ENCODE measurements around the gene MIER1.
"Not testable (repeated sequence)": the region's sequence is repeated elsewhere in the genome, so short reads cannot be mapped to it uniquely, and the experiment has no call there.

The MIER1 gene

DNA sequence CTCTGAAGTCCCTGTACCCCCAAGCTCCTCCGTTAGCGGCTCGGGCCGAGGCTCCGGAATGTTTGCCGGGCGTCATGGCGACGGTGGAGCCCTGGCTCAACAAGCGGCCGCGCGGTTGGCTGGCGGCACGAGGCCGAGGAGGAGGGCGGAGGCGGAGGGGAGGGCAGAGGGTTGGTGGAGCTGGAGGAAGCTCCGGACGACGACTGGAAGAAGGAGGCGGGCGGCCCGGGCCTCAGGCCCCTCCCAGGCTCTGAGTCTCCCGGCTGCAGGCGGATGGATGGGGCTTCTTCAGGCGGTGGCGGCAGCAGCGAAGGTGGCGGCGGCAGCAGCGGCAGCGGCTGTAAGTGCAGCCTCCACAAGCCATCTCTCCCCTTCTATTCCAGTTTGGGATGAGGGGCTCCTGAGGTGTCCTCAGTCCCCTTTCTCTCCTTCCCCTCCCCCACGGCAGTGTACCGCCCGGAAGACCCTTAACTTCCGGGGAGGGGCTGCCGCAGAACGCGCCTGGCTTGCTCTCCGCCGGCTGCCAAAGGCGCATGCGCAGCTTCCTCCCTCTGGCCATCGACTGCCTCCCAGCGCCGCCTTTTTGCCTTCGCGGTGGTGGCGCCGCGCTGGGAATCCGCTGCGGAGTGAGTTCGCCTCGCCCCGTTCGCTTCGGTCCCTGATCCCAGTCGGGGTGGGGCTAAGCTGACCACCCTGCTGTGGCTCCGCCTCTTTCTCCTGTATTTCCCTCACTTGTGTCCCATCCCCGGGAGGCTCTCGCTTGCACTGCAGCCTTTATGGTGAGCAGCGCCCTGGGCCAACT lies at the start of gene MIER1, which contains the start of gene DNAI4:
Gene MIER1 (plus strand): TSS at position 235 of the 802 bp plus-strand sequence. CDS start 39 bp downstream, at position 274.
Gene DNAI4 (minus strand): TSS at position 101 of the 802 bp plus-strand sequence. CDS start 25 bp downstream, at position 76.
- in situ Hi-C loops (cut with HindIII; ENCODE audit: low pct_ligation_motif_present, low pct_unique_long_range_greater_than_20kb, low sequenced_read_pairs) = no loop called here
- peak; percentile 96 for DNase-seq

GRCh38 chr1:66876664-66877063 lies 48.1 kb upstream of the MIER1 start:
- no peak for DNase-seq
- in situ Hi-C loops (cut with HindIII; ENCODE audit: low pct_ligation_motif_present, low pct_unique_long_range_greater_than_20kb, low sequenced_read_pairs) = no loop called here

DNA sequence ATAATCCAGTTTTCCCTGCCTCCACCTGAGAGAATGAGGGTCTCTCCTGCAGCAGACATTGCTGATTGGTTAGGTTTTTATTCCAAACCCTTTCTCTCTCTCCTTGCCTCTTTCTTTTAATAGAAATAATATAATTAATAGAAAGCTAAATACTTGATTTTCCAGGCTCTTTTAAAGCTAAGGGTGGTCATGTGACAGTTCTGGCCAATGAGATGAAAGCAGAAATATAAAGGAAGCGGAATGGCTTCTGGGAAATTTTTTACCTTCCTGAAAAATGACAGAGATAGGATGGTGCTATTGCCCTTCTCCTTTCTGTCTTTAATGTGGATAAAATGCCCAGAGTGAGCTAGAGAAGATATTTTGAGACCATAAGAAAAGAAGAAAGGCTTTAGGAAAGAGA lies 35.8 kb upstream of the MIER1 start:
- no peak for DNase-seq
- in situ Hi-C loops (cut with HindIII; ENCODE audit: low pct_ligation_motif_present, low pct_unique_long_range_greater_than_20kb, low sequenced_read_pairs) = no loop called here

DNA sequence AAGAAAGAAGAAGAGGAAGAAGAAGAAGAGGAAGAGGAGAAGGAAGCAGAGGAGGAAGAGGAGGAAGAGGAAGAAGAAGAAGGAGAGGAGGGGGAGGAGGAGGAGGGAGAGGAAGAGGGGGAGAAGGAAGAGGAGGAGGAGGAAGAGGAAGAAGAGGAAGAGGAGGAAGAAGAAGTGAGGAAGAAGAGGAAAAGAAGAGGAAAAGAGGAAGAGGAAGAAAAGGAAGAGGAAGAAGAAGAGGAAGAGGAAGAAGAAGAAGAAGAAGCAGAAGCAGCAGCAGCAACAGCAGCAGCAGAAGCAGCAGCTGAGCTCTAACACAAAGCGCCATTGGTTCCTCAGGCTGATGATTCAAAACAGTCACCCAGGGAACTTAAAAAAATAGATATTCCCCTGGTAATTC lies 34.2 kb upstream of the MIER1 start:
- in situ Hi-C loops (cut with HindIII; ENCODE audit: low pct_ligation_motif_present, low pct_unique_long_range_greater_than_20kb, low sequenced_read_pairs) = no loop called here
- DNase-seq = no peak

GRCh38 chr1:66893712-66894111 lies 31.1 kb upstream of the MIER1 start:
- no peak for DNase-seq
- in situ Hi-C loops (cut with HindIII; ENCODE audit: low pct_ligation_motif_present, low pct_unique_long_range_greater_than_20kb, low sequenced_read_pairs) = no loop called here

GRCh38 chr1:66915203-66915602 lies 9.6 kb upstream of the MIER1 start:
- in situ Hi-C loops (cut with HindIII; ENCODE audit: low pct_ligation_motif_present, low pct_unique_long_range_greater_than_20kb, low sequenced_read_pairs); DNase-seq: not testable (repeated sequence)

DNA sequence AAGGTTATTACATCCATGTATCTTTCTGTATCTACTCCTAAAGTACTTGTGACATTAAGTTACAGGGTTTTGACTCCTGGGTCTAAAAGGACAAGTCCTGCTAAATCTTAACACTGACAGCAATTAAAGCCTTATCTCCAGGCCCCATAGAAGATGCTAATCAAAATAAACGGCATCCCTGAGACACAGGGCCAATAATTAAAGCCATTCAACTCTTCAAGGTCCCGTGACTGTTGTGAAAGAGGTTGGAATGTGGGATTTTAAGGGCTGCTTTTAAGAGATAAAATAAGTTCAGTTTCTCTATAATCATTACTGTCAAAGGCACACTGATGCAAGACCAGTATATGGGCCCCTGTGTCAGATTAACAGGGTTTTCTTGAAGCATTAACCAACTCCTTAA lies 8.5 kb upstream of the MIER1 start:
- in situ Hi-C loops (cut with HindIII; ENCODE audit: low pct_ligation_motif_present, low pct_unique_long_range_greater_than_20kb, low sequenced_read_pairs) = no loop called here
- DNase-seq = no peak

- no peak for DNase-seq
- in situ Hi-C loops (cut with HindIII; ENCODE audit: low pct_ligation_motif_present, low pct_unique_long_range_greater_than_20kb, low sequenced_read_pairs) = no loop called here
Observed at GRCh38 chr1:66917476-66917875, 7.3 kb upstream of the MIER1 start.

GRCh38 chr1:66919063-66919462 lies 5.7 kb upstream of the MIER1 start:
- DNase-seq = no peak
- in situ Hi-C loops (cut with HindIII; ENCODE audit: low pct_ligation_motif_present, low pct_unique_long_range_greater_than_20kb, low sequenced_read_pairs) = no loop called here

DNA sequence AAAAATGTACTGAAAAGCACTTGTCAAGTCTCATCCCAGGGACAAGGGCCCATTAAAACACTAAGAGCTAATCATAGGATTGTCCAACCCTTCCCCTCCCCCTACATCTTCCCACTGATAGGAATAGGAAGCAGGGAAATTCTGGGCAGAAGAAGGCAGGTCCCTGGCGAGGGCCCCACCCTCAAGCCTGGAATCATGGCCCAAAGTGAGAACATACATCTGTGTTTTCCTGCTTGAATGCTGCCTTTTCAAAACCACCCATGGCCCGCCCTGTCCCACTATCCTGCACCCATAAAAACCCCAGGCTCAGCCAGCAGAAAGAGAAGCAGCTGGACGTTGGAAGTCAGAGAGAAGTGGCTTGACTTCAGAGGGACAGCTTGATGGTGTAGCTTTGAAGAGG lies 5.0 kb upstream of the MIER1 start:
- in situ Hi-C loops (cut with HindIII; ENCODE audit: low pct_ligation_motif_present, low pct_unique_long_range_greater_than_20kb, low sequenced_read_pairs) = no loop called here
- DNase-seq = no peak

DNA sequence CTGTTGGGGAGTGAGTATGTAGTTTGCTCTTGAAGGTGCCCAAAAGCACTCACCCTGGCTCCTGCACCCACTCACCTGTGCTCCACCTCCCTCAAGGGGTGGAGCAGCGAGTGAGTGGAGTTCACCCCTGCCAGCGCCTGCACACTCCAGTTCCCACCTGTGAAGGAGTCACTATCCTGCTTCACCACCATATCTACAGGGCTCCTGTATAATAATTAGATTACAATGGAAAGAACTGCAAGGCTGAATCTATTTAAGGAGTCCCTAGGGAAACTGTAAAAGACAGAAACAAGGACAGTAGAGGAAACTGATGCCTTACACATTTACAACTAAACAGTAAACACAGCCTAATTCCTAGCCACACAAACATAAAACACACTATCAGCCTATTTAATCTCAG lies 4.2 kb upstream of the MIER1 start:
- in situ Hi-C loops (cut with HindIII; ENCODE audit: low pct_ligation_motif_present, low pct_unique_long_range_greater_than_20kb, low sequenced_read_pairs) = no loop called here
- no peak for DNase-seq

DNA sequence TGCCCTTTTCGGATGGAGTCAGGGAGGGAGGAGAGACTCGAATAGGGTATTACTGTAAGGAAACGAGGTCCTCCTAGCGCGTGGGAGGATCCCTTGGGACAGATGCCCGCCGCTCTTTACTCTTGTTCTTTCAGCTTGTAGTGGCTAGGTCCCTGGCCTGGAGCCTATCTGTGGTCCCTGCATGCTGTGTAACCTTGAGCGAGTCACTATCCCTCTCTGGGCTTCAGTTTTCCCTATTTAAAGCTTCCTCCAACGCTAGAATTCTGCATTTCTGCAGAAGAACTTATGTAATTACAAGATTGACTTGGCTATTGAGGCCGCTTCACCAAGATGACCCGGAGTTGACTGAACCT lies 744 bp downstream of the MIER1 start:
- DNase-seq = no peak
- in situ Hi-C loops (cut with HindIII; ENCODE audit: low pct_ligation_motif_present, low pct_unique_long_range_greater_than_20kb, low sequenced_read_pairs) = no loop called here

- DNase-seq = peak; percentile 38
Observed at GRCh38 chr1:66925944-66926343, 1.2 kb downstream of the MIER1 start.

DNA sequence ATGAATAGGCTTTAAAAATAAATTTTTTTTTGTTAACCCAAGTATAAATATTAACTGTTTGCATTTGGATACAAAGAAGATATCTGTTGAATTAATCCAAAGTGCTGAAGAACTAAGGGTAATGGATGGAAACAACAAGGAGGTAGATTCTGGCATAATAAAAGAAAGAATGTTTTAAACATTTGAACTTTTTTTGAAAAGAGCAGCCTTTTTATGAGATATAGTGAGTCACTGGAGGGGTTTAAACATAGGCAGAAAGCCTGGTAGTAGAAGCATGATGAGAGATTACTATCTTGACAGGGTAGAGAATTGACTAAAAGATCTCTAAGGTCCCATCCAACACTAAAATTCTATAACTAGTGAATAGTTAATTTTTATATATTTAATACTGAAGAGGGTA lies 2.7 kb downstream of the MIER1 start:
- in situ Hi-C loops (cut with HindIII; ENCODE audit: low pct_ligation_motif_present, low pct_unique_long_range_greater_than_20kb, low sequenced_read_pairs) = no loop called here
- no peak for DNase-seq

More at GRCh38 chr1:66925944-66926343, 1.2 kb downstream of the MIER1 start:
- in situ Hi-C loops (cut with HindIII; ENCODE audit: low pct_ligation_motif_present, low pct_unique_long_range_greater_than_20kb, low sequenced_read_pairs) = no loop called here

DNA sequence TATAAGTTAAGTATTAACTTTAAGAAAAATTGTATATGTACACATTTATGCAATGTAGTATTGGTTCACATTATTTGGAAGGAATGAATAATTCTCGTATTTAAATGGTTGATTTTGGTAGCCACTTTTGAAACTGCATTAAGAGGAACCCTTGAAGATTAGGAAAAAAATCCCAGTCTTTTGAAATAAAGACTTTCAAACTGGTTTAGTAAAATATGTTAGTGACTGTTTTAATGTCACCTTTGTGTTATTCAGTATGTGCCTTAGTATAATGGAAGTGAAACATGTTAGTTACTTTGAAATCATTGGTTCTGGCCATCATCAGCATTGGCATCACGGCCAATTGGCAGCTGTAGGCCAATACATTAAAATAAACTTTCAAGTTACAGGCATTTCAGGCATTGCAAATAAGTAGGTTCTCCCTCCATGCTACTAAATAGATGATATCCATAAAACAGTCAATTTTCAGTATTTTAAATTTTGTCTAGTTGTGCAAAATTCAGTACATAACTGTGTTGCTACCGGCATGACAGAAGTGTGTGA lies 4.4 kb downstream of the MIER1 start:
- no peak for DNase-seq
- in situ Hi-C loops (cut with HindIII; ENCODE audit: low pct_ligation_motif_present, low pct_unique_long_range_greater_than_20kb, low sequenced_read_pairs) = no loop called here

- DNase-seq = no peak
- in situ Hi-C loops (cut with HindIII; ENCODE audit: low pct_ligation_motif_present, low pct_unique_long_range_greater_than_20kb, low sequenced_read_pairs) = no loop called here
Observed at GRCh38 chr1:66929691-66929998, 4.9 kb downstream of the MIER1 start.

DNA sequence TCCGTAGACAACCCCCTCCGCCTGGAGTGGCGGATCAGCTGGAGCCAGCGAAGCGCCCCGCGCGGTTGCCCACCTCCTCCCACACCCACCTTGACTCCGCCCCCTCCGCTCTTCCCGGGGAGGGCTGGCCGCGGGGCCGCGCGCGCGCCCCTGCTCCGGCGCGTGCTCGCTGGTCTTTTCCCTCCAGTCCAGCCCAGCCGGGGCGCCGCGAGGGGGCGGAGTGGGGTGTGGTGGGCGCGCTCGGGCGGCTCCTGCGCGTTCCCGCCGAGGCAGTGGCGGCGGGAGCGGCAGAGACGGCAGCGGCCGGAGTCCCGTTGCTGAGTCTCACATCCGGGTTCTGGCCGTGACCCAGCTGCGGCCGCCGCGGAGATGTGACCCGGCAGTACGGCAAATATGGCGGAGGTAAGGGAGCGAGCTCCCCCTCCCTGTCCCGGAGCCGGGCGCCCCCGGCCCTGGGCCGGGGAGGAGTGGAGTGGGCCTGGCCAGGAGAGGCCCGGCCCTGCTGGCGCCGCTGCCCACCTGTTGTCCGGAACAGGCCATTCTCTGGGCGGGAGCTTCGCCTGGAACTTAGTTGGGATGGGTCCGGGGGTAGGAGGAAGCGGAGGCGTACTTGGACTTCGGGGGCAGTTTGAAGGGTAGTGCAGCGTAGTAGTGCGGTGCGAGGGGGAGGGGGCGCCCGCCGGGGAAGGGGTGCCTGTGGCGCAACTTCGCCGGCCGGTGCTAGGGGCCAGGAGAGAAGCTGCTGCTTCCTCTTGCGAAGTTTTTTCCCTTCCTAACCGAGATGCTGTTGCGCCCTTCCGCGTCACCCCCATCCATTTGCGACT lies 5.4 kb downstream of the MIER1 start:
- DNase-seq = peak; percentile 91
- in situ Hi-C loops (cut with HindIII; ENCODE audit: low pct_ligation_motif_present, low pct_unique_long_range_greater_than_20kb, low sequenced_read_pairs) = no loop called here

GRCh38 chr1:66930823-66931174 lies 6.0 kb downstream of the MIER1 start:
- DNase-seq = no peak
- in situ Hi-C loops (cut with HindIII; ENCODE audit: low pct_ligation_motif_present, low pct_unique_long_range_greater_than_20kb, low sequenced_read_pairs) = no loop called here

DNA sequence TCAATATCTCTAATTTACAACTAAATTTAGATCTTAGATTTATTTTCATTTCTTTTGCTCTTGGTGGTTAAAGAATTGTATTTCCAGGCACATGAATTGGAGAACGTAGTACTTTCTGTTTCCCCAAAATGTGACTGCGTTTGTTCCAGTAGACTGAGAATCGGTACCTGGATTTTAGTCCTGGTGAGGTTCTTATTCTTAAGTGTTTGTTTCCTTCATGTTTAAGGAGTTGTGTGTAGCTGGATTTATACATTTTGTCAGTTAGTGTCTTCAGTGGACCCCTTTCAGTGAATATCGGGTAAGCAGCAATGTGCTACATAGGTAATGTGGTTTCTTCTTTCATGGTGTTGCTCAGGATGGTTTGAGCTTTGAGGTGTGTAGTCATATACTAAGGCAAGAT lies 6.8 kb downstream of the MIER1 start:
- DNase-seq = peak; percentile 24
- in situ Hi-C loops (cut with HindIII; ENCODE audit: low pct_ligation_motif_present, low pct_unique_long_range_greater_than_20kb, low sequenced_read_pairs) = no loop called here

DNA sequence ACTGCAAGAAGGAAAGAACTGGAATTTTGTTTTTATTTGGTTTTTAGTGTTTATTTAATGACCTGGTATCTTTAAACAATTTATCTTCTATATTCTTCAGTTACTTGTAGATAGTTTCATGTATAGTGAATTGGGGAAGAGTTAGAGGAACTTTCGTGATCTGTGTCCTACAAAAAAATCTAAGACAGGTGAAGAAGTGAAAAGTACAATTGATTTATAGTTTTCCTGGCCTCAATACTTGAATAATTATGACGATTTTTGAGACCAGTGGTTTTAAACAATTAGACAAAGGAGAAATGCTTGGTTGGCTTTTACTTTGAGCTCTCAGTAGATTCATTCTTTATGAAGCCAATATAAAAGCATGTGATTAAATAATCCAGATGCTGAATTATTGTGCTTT lies 7.5 kb downstream of the MIER1 start:
- in situ Hi-C loops (cut with HindIII; ENCODE audit: low pct_ligation_motif_present, low pct_unique_long_range_greater_than_20kb, low sequenced_read_pairs) = no loop called here
- no peak for DNase-seq

All from ACHN (cell line).